Endothelial cell (in vitro differentiated cells): ENCODE measurements around the gene CTSC. TPM values are rescaled to one million over a fixed set of nuclear protein-coding genes. Genes with fewer than 3 reads are reported as not detected.

Experiments used
- DNase-seq: peaks from one replicate; pipeline ENCODE4 v3.0.0; 2021; ENCODE audit warnings: low spot score
- H3K27ac Mint-ChIP-seq: one replicate; pipeline ENCODE4 v1.8.0; 2021; ENCODE audit warnings: mixed read lengths, inconsistent platforms; ENCODE audit not compliant: unreplicated experiment
- H3K27me3 Mint-ChIP-seq: one replicate; pipeline ENCODE4 v1.8.0; 2021; ENCODE audit warnings: mild to moderate bottlenecking, moderate library complexity, mixed read lengths, inconsistent platforms; ENCODE audit not compliant: unreplicated experiment
- H3K36me3 Mint-ChIP-seq: one replicate; pipeline ENCODE4 v1.8.0; 2021; ENCODE audit warnings: mild to moderate bottlenecking, low read depth, mixed read lengths, inconsistent platforms; ENCODE audit not compliant: unreplicated experiment
- H3K4me1 Mint-ChIP-seq: one replicate; pipeline ENCODE4 v1.8.0; 2021; ENCODE audit warnings: mild to moderate bottlenecking, mixed read lengths, inconsistent platforms; ENCODE audit not compliant: unreplicated experiment
- H3K4me3 Mint-ChIP-seq: one replicate; pipeline ENCODE4 v1.8.0; 2021; ENCODE audit warnings: mild to moderate bottlenecking, mixed read lengths, inconsistent platforms; ENCODE audit not compliant: unreplicated experiment
- H3K9me3 Mint-ChIP-seq: one replicate; pipeline ENCODE4 v1.8.0; 2021; ENCODE audit warnings: mixed read lengths, inconsistent platforms; ENCODE audit not compliant: unreplicated experiment
- total RNA-seq: library from RNA; stranded (reverse); fragmentation: NEBNext Ultra II Directional; extraction: Animal tissue kit (Norgen Biotek cat#: 25700); gene quantifications from one replicate; pipeline ENCODE4 v1.2.1, GENCODE V29; 2021; ENCODE audit not compliant: unreplicated experiment
- TF ChIP-seq, protein P1 (sequence below): fragments of 200-600 bp; sonication (generic); IDR thresholded peaks from one replicate; pipeline ENCODE4 v1.5.0; 2021; ENCODE audit warnings: antibody characterized with exemption; ENCODE audit not compliant: unreplicated experiment

The CTSC gene
- total RNA-seq, 1 donor from 2014 or later: 162 TPM

- Mint-ChIP-seq H3K4me1 (peaks cover 26% of the 10 kb centered on the region), H3K36me3 (peaks cover 33% of the 10 kb centered on the region), H3K4me3 (no peak overlapping the region), H3K9me3 (no peaks in the 10 kb centered on the region), H3K27me3 (no peaks in the 10 kb centered on the region), H3K27ac (no peak overlapping the region)
- TF ChIP-seq, protein P1, sequence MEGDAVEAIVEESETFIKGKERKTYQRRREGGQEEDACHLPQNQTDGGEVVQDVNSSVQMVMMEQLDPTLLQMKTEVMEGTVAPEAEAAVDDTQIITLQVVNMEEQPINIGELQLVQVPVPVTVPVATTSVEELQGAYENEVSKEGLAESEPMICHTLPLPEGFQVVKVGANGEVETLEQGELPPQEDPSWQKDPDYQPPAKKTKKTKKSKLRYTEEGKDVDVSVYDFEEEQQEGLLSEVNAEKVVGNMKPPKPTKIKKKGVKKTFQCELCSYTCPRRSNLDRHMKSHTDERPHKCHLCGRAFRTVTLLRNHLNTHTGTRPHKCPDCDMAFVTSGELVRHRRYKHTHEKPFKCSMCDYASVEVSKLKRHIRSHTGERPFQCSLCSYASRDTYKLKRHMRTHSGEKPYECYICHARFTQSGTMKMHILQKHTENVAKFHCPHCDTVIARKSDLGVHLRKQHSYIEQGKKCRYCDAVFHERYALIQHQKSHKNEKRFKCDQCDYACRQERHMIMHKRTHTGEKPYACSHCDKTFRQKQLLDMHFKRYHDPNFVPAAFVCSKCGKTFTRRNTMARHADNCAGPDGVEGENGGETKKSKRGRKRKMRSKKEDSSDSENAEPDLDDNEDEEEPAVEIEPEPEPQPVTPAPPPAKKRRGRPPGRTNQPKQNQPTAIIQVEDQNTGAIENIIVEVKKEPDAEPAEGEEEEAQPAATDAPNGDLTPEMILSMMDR: no peak
- no peak for DNase-seq
Measured at GRCh38 chr11:88320149-88320559, 17.4 kb downstream of the CTSC start.

DNA sequence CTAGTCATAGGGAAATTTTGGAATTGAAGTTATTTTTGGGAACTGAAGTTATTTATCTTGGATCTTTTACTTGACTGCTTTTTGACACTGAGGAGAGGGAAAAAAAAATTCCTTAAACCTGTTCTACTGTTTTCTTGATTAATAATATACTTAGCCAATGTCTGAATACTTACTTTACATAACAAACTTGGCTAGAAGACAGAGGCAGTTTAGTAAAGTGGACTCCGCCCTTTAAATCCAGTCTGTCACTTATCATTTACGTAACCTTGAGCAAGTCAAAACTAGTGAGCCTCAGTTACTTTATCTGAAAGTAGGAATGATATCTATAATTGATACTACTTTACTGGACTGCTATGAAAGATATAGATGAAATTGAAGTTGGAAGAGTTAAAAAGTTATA is 19.5 kb downstream of the CTSC start:
- Mint-ChIP-seq H3K4me1 (peaks cover 5% of the 10 kb centered on the region), H3K36me3 (peaks cover 20% of the 10 kb centered on the region), H3K4me3 (no peak overlapping the region), H3K9me3 (no peaks in the 10 kb centered on the region), H3K27me3 (no peaks in the 10 kb centered on the region), H3K27ac (no peak overlapping the region)
- no peak for DNase-seq
- TF ChIP-seq, protein P1: no peak

DNA sequence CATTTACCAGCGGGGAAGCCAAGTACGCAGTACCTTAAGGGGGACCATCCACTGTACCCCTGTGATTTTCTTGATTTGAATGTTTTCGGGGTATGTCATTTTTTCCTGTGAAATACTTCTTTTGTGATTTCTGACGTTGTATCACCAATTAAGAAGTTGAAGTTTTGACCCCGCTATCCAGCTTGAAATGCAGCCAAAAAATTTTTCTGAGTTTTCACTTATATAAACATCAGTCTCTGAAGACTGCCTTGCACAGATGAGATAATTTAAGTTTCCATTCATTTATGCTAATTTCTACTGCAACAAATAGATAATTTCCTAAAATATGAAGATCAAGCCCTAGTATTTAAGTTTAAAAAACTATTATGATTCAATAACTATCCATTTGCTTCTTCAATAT is 20.0 kb downstream of the CTSC start:
- no peaks in the 10 kb centered on the region for H3K9me3 Mint-ChIP-seq
- TF ChIP-seq, protein P1: no peak
- H3K27ac Mint-ChIP-seq: no peak overlapping the region
- H3K27me3 Mint-ChIP-seq: no peaks in the 10 kb centered on the region
- no peak for DNase-seq
- peaks cover 15% of the 10 kb centered on the region for H3K36me3 Mint-ChIP-seq
- H3K4me1 Mint-ChIP-seq: peaks cover 9% of the 10 kb centered on the region
- H3K4me3 Mint-ChIP-seq: no peak overlapping the region

GRCh38 chr11:88315981-88316441 is 21.5 kb downstream of the CTSC start:
- H3K27ac Mint-ChIP-seq: no peak overlapping the region
- peaks cover 9% of the 10 kb centered on the region for H3K4me1 Mint-ChIP-seq
- no peaks in the 10 kb centered on the region for H3K36me3 Mint-ChIP-seq
- TF ChIP-seq, protein P1: no peak
- H3K9me3 Mint-ChIP-seq: no peaks in the 10 kb centered on the region
- no peak overlapping the region for H3K4me3 Mint-ChIP-seq
- DNase-seq: no peak
- no peaks in the 10 kb centered on the region for H3K27me3 Mint-ChIP-seq

DNA sequence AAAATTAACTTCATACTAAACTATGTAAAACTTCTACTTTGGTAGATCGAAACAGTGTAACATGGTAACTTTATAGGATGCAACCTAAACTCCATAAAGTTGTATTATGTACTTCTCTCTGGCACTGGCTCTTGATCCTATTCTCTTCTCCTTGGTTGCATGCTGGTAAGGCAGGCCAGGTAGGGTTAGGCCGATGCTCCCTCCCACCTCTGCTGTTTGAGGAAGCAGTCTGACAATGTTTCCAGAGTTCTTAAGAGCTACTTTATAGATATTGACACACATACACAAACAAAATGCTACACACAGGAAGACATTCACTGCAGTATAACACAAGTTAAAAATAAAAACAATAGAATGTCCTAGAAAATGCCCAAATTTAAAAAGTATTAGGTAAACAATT is 22.5 kb downstream of the CTSC start:
- Mint-ChIP-seq H3K9me3 (no peaks in the 10 kb centered on the region), H3K27ac (no peak overlapping the region), H3K4me1 (peaks cover 4% of the 10 kb centered on the region)

More for the DNA sequence above, 22.5 kb downstream of the CTSC start:
- Mint-ChIP-seq H3K36me3 (no peaks in the 10 kb centered on the region), H3K27me3 (no peaks in the 10 kb centered on the region), H3K4me3 (no peak overlapping the region)
- TF ChIP-seq, protein P1: no peak
- DNase-seq: no peak
